ENCODE results near the gene PIK3C2B.
"Not testable (repeated sequence)": the region's sequence is repeated elsewhere in the genome, so short reads cannot be mapped to it uniquely, and the experiment has no call there.

Gene PIK3C2B, protein sequence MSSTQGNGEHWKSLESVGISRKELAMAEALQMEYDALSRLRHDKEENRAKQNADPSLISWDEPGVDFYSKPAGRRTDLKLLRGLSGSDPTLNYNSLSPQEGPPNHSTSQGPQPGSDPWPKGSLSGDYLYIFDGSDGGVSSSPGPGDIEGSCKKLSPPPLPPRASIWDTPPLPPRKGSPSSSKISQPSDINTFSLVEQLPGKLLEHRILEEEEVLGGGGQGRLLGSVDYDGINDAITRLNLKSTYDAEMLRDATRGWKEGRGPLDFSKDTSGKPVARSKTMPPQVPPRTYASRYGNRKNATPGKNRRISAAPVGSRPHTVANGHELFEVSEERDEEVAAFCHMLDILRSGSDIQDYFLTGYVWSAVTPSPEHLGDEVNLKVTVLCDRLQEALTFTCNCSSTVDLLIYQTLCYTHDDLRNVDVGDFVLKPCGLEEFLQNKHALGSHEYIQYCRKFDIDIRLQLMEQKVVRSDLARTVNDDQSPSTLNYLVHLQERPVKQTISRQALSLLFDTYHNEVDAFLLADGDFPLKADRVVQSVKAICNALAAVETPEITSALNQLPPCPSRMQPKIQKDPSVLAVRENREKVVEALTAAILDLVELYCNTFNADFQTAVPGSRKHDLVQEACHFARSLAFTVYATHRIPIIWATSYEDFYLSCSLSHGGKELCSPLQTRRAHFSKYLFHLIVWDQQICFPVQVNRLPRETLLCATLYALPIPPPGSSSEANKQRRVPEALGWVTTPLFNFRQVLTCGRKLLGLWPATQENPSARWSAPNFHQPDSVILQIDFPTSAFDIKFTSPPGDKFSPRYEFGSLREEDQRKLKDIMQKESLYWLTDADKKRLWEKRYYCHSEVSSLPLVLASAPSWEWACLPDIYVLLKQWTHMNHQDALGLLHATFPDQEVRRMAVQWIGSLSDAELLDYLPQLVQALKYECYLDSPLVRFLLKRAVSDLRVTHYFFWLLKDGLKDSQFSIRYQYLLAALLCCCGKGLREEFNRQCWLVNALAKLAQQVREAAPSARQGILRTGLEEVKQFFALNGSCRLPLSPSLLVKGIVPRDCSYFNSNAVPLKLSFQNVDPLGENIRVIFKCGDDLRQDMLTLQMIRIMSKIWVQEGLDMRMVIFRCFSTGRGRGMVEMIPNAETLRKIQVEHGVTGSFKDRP (N-terminal part only)

DNA sequence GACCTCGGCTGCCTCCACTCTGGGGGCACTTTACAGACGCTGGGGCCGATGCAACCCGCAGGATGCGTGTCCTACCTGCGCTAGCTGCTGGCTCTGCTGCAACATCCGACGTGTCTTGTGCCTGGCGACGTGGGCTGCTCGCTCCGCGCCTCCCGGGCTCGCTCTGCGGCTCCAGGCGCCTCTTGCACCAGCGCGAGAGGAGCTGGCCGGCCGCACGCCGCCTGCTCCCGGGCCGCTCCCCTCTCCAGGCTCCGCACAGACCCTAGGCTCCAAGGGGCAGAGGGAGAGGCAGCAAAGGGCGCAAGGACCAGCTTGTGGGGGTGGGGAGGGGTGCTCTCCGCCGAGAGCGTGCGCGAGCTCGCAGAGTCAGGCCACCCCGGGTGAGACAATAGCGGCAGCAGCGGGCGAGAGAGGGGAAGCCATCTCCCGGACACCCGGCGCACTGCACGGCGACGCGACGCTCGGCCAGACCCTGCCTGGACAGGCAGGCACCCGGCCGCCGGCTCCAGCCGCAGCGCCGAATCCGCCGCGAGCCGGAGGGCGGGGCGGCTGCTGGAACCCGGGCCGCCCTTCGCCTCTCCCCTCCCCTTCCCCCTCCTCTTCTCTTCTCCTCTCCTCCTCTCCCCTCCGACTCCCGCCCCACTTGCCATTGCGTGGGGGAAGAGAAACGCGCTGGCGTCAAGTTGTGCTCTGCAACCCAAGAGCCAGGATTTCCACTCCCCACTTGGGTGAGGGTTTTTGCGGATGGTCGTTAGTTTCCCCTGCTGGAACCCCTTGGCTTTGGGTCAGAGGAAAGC, at the start of gene PIK3C2B:
Gene PIK3C2B (minus strand): TSS at position 525 of the 797 bp plus-strand sequence. CDS start 25,003 bp downstream, outside the sequence.
- peak; percentile 59 for DNase-seq (ENCODE audit: low read depth)

DNA sequence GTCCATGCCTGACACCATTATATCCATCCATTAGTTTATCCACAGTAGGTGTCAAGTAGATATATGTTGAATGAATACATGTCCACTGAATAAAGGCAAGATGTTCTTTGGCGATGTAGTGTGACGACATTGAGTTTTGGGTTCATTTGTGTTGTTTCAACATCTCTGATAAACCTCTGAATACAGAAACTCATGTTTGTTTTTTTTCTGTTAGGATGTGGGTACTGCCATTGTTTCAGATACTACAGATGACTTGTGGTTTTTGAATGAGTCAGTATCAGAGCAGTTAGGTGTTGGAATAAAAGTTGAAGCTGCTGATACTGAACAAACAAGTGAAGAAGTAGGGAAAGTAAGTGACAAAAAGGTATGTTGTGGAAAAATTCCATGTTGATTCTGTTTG, 49.7 kb upstream of the PIK3C2B start:
- no peak for DNase-seq (ENCODE audit: low read depth)

DNA sequence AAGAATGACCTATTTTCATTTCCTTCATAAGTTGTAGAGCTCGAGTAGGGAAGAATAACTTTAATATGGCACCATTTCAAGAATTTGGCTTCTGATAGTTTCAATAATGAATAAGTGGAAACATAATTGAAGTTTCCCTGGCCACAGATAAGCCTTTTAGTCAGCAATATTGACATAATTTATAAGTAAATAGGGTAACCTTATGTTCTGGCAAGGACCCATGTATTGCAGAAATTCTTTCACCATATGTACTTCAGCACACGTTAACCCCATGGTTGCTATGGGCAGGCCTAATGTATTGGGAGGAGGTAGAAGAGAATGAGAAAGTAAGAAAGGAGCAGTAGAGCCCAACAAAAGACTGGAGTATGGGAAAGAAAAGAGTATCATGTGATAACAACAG, 47.0 kb upstream of the PIK3C2B start:
- no peak for DNase-seq (ENCODE audit: low read depth)

DNA sequence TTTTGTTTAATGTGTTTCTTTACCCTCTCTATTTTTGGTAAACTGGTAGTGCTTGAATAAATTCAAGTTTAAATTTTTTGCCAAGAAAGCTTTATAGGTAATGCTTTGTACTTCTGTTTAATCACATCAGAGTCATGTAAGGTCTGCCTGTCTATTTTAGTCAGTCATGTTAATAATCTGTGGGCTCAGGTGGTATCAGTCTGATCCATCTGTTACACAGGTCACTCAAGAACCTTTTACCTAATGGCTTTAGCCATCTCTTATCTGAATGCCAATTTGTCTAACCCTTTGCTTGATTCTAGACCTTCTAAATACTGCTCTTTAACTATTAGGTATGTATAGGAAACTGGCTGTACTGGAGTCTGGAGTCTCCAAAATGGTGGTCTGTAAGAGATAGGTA, 38.2 kb upstream of the PIK3C2B start:
- DNase-seq (ENCODE audit: low read depth): no peak

DNA sequence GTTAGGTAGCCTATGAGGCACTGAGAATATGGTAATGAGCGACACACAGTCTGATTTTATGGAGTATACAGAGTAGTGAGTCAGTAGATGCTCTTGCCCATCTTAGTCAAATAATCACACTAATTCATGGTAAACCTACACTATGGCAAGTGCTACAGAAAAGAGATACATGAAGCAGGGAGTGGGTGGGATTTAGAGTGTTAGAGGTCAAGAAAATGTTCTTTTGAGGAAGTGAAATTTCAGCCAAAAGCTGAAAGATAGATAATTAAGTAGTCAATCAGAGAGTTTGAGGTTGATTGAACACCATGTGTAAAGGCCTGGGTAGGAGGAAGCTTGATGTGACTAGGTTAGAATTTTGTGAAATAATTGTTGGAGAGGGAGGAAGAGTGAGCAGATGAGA, 36.3 kb upstream of the PIK3C2B start:
- DNase-seq (ENCODE audit: low read depth): no peak

DNA sequence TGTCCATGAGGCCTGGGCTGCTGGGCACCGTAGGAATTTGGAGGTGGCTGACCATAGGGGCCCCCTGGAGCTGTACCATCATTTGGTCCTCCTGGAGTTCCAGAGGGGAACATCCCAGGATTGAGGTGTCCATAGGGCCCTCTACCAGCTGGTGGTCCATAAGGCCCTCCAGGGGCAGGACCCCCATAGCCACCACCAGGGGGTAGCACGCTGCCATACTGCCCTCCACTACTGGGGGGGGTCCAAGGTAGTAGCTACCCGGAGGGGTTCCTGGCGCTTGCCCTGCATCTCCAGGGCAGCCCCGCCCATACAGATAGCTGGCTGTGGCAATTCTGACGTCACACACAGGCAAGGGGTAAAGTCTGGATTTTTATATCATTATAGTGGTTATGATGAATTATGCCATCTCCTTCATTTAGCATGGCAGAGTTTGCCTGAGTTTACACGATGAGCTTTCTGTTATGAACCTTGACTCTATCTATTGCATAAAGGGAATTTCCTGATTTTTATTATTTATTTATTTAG, 34.8 kb upstream of the PIK3C2B start:
- no peak for DNase-seq (ENCODE audit: low read depth)

DNA sequence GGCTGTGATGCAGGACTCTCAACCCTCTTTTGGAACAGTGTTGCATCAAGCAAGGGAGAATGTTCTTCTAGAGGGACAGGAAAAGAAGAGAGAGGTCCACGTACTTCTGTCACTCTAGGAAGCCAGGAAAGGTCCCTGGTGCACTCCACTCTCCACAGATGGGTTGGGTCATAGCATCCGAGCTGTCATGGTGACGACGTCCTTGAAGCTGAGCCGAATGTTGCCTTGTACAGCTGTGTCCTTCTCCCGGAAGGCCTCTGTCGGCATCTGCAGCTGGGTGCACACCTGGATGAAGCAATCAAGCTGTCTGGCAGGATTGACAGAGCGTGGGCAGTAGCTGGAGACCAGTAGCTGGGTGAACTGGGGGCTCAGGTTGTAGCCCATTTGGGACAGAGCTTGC, 34.1 kb upstream of the PIK3C2B start:
- DNase-seq (ENCODE audit: low read depth): no peak

DNA sequence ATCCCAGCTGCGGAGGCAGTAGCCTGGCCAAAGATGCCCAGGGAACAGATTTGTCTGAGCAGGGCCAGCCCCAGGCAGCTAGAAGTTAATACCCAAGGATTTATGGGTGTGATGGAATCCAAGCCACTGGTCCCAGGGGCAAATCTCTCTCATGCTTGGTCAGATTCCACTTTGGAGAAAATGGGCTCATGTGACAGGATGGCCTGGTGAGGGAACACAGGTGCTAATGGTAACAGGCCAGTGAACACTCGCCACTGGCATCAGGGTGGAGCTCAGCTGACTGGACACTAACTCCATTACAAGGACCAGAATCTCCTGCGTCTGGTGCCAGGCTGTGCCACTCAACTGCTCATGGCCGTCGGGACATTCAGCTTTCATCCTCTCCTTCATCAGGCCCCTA, 33.6 kb upstream of the PIK3C2B start:
- no peak for DNase-seq (ENCODE audit: low read depth)

DNA sequence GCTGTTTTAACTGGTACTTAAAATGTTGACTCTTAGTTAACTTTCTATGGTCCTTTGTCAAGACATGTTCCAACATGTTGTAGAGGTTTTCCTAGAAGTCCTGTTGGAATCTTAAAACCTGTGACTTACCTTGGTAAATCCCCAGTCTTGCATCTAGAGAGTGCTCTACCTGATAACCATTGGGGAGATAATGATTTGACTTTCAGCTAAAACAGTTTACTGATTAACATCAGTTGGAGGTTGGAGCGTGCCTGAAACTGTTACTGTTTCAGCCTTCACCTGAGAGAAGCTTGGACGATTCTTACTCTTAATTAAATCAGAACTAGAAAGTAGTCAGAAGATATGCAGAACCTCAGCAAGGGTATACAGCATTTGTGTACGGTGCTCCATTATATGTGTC, 30.4 kb upstream of the PIK3C2B start:
- DNase-seq (ENCODE audit: low read depth): no peak

DNA sequence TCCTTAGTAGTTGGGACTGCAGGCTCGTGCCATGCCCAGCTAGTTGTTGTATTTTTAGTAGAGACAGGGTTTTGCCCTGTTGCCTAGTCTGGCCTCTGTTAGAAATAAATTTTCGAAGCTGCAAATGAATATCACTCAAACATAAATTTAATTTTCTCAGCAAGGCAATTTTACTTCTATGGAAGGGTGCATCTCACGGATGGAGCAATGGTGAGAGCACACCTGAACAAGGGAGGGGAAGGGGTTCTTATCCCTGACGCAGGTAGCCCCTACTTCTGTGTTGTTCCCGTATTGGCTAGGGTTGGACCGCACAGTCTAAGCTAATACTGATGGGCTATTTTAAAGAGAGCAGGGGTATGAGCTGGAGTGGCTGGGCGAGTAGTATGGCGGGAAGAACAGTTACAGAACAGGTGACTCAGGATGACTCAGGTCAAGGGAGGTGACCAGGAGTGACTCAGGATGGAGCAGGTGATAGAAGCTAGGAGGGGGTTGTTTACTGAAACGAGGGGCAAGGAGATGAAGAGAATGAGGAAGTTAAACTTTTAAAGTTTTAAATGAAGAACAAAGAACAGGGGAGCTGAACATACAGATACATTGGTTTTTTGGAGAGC, 29.1 kb upstream of the PIK3C2B start:
- DNase-seq (ENCODE audit: low read depth): no peak

DNA sequence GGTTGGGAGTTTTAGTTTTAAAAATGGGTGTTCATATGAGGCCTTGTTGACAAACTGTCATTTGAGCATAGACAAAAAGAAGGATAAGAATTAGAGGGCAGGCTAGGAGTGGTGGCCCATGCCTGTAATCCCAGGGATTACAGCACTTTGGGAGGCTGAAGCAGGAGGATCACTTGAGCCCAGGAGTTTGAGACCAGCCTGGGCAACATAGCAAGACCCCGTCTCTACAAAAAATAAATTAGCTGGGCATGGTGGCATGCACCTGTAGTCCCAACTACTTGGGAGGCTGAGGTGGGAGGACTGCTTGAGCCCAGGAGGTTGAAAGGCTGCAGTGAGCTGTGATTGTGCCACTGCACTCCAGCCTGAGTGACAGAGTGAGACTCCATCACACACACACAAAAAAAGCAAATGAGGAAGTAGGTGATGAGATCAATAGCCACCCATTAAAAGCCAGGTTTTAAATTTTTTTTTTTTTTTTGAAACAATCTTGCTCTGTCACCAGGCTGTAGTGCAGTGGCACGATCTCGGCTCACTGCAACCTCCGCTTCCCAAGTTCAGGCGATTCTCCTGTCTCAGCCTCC, 27.4 kb upstream of the PIK3C2B start:
- DNase-seq (ENCODE audit: low read depth): not testable (repeated sequence)

DNA sequence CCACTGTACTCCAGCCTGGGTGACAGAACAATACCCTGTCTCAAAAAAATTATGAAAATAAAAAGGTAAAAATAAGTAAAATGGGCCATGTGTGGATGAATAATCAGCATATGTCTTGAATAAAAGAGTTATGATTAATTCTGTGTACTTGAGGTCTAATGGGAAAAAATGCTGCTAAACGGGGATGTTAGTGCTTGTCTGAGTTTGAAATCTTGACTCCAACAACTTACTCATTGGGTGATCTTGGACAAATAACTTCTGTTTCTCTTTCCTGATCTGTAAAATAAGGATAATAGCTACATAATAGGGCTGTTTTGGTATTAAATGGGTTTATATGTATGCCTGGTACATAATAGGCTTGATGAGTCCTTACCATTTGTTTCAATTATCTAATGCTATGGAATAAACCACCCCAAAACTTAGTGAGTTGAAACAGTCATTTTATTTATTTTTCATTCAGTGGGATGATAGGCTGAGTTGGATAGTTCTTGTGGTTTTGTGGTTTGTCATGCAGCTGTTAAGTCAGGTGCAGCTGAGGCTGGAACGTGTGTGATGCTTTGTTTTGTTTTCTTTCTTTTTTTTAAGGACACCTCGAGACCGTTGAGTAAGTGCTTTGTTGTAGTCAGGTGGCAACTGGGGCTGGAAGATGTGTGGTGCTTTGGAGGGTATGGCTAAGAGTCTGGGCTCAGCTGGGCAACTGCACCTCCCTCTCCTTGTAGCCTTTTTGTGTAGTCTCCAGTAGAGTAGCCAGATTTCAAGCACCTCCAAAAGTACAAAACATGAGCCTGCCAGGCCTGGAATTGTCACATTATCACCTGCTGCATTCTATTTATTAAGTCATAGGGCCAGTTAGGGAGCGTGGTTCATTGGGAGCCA, 26.5 kb upstream of the PIK3C2B start:
- DNase-seq (ENCODE audit: low read depth): peak; percentile 37

DNA sequence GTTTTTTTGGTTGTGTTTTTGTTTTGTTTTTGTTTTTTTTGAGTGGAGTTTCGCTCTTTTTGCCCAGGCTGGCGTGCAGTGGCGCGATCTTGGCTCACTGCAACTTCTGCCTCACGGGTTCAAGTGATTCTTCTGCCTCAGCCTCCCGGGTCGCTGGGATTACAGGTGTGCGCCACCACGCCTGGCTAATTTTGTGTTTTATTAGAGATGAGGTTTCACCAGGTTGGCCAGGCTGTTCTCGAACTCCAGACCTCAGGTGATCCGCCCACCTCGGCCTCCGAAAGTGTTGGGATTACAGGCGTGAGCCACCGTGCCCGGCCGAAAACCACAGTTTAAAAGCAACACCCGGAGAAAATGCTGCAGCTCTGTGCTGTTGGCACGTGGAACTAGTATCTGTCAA, 22.8 kb upstream of the PIK3C2B start:
- DNase-seq (ENCODE audit: low read depth): not testable (repeated sequence)

DNA sequence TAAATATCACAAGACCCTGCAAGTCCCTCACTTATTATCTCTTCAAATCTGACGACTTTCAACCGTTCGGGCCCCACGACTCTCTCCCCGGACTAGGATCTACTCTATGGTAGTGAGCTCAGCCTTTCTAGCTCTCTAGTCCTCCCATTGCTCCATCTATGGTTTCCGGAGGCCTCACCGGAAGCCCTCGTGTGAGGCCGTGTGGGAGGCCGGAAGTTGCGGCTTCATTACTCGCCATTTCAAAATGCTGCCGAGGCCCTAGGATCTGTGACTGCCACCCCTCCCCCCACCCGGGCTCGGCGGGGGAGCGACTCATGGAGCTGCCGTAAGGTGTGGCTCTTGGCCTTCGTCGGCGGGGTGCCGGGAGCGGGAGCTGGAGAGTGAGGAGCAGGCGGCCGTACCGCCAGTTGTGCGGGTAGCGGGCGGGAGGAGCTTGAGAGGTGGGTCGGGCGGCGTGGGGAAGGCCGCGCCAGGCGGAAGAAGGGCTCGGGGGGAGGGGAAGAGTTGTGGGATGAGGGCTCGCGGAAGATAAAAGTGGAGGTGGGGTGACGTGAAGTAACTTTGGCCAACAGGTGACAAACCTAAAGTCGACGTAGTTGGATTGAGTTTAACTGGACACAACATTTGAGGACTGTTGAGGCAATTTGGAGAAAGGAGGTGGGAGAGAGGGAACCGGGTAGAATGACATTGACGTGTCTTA, 21.7 kb upstream of the PIK3C2B start, which contains the start of gene MDM4:
Gene MDM4 (plus strand): TSS at position 227 of the 700 bp plus-strand sequence. CDS start 9,113 bp downstream, outside the sequence.
- peak; percentile 91 for DNase-seq (ENCODE audit: low read depth)

DNA sequence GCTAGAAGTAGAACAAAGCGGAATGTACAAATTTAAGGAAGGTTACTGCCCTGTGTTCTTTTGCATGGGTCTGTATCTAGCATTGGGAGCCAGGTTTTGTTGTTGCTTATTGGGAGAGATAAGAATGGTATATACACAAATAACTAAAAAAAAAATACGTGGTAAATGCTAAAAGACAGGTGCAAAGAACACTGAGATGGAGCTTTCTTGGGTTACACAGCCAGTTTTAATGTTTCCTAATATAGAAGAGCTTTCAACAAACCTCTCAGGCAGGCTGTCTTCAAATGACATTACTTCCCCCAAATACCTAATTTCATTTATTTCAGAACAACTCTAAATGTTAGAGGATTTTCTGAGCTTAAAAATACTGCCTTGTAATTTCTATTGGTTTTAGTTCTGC, 20.2 kb upstream of the PIK3C2B start:
- no peak for DNase-seq (ENCODE audit: low read depth)

DNA sequence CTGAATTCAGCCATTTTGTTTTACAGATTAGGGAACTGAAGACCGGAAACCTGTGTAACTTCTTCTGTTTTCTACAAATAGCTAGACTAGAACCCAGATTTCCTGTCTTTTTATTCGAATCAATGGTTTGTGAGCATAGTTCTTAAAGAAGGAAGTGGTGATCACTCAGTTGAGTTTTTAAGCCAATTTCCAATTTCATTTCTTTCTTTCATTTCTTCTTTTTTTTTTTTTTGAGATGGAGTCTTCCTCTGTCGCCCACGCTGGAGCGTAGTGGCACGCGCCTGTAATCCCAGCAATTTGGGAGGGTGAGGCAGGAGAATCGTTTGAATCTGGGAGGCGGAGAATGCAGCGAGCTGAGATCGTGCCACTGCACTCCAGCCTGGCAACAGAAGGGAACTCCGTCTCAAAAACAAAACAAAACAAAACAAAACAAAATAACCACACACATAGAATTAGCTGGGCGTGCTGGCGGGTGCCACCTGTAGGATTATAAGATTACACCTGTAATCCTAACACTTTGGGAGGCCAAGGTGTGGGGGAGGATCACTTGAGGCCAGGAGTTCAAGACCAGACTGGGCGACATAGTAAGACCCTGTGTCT, 18.6 kb upstream of the PIK3C2B start:
- DNase-seq (ENCODE audit: low read depth): no peak

DNA sequence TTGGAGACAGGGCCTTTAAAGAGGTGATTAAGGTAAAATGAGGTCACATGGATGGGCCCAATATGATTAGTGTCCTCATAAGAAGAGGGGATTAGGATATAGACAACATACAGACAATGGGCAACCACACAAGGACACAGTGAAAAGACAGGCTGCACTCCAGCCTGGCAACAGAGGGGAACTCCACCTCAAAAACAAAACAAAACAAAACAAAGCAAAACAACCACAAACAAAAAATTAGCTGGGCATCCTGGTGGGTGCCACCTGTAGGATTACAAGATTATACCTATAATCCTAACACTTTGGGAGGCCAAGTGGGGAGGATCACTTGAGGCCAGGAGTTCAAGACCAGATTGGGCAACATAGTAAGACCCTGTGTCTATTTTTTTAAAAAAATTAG, 16.8 kb upstream of the PIK3C2B start:
- no peak for DNase-seq (ENCODE audit: low read depth)

DNA sequence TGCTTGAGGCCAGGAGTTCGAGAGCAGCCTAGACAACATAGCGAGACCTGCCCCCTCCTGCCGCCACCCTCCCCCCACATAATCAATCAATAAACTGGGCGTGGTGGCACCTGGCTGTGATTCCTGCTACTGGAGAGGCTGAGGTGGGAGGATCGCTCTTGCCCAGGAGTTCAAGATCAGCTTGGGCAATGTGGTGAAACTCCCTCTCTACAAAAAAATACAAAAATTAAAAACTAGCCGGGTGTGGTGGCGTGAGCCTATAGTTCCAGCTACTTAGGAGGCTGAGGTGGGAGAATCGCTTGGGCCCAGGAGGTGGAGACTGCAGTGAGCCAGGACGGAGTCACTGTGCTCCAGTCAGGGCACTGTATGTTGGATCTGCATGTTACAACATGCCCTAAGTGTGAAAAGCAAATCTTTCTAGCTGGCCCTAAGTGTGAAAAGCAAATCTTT, 14.6 kb upstream of the PIK3C2B start:
- no peak for DNase-seq (ENCODE audit: low read depth)

Measured in stimulated activated CD4-positive, alpha-beta T cell treated with anti-CD3 and anti-CD28 coated beads, Interleukin-2, amount 100 ng/mL, for 4 hours (primary cell).